NB4 (cell line): ENCODE measurements around the gene RASA3.

ENCODE experiments used
- DNase-seq: peaks from one replicate; pipeline ENCODE4 v3.0.0; 2010; ENCODE audit warnings: low read depth
- H3K4me3 ChIP-seq: one replicate; pipeline ENCODE4 v1.5.1; 2011; ENCODE audit warnings: mild to moderate bottlenecking, low read depth, low read length, moderate library complexity
- MAX ChIP-seq: IDR thresholded peaks from 2 replicates; pipeline ENCODE4 v1.6.1; 2011; ENCODE audit warnings: low read depth, low read length
- MYC ChIP-seq: IDR thresholded peaks from 2 replicates; pipeline ENCODE4 v1.6.1; 2011; ENCODE audit warnings: low read depth, low read length
- POLR2A ChIP-seq: IDR thresholded peaks from 2 replicates; pipeline ENCODE4 v1.6.1; 2011; ENCODE audit warnings: mild to moderate bottlenecking; ENCODE audit not compliant: insufficient read length; ENCODE audit errors: extremely low read depth
- TF ChIP-seq, protein P1 (sequence below): IDR thresholded peaks from one replicate; pipeline ENCODE4 v1.5.1; 2012; ENCODE audit warnings: low read depth, low read length

RASA3 gene

DNA sequence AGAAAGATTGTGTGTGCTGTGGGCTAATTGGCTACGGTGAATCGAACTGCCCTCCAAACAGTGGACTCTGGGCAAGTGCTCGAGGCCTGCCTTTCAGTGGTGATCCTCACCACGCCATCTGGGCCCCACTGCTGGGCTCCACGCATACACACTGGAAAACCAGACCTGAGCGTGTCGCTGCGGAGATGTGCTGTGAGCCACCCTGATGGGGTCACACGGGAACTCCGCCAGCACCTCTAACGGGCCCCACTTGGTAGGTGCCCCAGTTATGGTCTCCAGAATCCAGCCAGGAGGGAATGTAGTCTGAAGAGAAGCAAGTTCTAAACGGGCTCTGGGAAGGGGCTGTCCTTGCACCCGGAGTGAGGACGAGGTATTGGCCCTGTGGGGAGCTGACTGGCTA, 197.8 kb downstream of the RASA3 start:
- DNase-seq = no peak
- TF ChIP-seq MYC = no peak
- TF ChIP-seq POLR2A = no peak
- TF ChIP-seq, protein P1, sequence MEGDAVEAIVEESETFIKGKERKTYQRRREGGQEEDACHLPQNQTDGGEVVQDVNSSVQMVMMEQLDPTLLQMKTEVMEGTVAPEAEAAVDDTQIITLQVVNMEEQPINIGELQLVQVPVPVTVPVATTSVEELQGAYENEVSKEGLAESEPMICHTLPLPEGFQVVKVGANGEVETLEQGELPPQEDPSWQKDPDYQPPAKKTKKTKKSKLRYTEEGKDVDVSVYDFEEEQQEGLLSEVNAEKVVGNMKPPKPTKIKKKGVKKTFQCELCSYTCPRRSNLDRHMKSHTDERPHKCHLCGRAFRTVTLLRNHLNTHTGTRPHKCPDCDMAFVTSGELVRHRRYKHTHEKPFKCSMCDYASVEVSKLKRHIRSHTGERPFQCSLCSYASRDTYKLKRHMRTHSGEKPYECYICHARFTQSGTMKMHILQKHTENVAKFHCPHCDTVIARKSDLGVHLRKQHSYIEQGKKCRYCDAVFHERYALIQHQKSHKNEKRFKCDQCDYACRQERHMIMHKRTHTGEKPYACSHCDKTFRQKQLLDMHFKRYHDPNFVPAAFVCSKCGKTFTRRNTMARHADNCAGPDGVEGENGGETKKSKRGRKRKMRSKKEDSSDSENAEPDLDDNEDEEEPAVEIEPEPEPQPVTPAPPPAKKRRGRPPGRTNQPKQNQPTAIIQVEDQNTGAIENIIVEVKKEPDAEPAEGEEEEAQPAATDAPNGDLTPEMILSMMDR = no peak
- no peak for TF ChIP-seq MAX
- H3K4me3 ChIP-seq = no peak overlapping the region

GRCh38 chr13:113933901-113934300, 198.5 kb downstream of the RASA3 start:
- TF ChIP-seq MYC (no peak), MAX (no peak), POLR2A (no peak)
- TF ChIP-seq, protein P1 = no peak
- no peak for DNase-seq
- H3K4me3 ChIP-seq = no peak overlapping the region

GRCh38 chr13:113931841-113932459, 200.5 kb downstream of the RASA3 start:
- DNase-seq = no peak
- no peak overlapping the region for H3K4me3 ChIP-seq

GRCh38 chr13:113930671-113931637, 201.5 kb downstream of the RASA3 start:
- TF ChIP-seq POLR2A = no peak
- peak; percentile 33; the same call in 1 of the 2 replicates for TF ChIP-seq MYC
- TF ChIP-seq MAX = peak; percentile 89
- TF ChIP-seq, protein P1 = no peak
- no peak overlapping the region for H3K4me3 ChIP-seq
- DNase-seq = peak; percentile 83

More at GRCh38 chr13:113931841-113932459, 200.5 kb downstream of the RASA3 start:
- no peak for TF ChIP-seq POLR2A
- TF ChIP-seq MYC = no peak
- no peak for TF ChIP-seq MAX
- TF ChIP-seq, protein P1 = no peak

DNA sequence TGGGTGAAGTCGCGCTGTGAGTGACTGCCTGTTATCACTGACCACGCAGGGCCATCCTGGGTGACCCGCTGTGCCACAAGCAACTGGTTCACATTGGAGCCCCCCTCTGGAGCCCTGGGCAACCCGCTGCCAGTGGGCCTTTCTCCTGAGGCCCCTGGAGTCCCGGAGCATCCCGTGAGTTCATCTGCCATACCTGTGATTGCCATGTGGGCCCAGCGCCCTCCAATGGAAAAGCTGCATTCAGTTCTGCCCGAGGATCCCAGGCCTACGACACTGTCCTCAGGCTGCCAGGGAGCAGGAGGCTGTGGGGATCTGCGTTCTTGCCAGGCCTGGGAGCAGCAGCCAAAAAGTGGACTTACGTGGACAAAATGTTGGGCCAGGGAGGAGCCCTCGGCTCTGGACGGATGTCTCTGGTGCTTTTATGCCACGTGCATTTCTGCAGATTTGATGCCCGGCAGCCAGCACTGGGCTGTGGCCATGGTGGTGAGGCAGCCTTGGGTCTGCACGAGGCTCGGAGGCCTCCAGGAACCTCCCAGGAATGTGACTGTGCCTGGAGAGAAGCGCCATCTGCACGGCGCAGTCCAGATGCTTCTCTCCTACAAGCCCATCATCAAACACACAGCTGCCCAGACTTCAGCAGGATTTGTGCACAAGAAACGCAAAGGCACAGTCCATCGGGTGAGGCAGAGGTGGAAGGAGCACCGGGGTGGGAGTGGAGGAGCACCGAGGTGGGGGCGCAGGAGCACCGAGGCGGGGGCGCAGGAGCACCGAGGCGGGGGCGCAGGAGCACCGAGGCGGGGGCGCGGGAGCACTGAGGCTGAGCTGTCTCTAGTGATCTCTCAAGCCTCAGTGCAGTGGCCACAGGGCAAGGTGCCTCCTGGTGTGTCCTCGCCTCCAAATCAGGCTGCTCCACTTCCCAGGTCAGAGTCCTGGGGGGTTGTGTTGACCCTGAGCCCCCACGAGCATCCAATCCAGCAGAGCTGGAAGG, 202.5 kb downstream of the RASA3 start:
- no peak overlapping the region for H3K4me3 ChIP-seq
- TF ChIP-seq MAX = no peak
- TF ChIP-seq POLR2A = no peak
- no peak for TF ChIP-seq MYC
- TF ChIP-seq, protein P1 = no peak
- no peak for DNase-seq
